HG02642 (cell line): Measurements from ENCODE around the gene TRIB2.

ENCODE experiments used
- ATAC-seq: cut with Tn5 transposase; IDR thresholded peaks from one replicate; pipeline ENCODE4 v1.9.1; 2021; ENCODE audit warnings: mild to moderate bottlenecking; ENCODE audit not compliant: unreplicated experiment, poor library complexity

Gene TRIB2

DNA sequence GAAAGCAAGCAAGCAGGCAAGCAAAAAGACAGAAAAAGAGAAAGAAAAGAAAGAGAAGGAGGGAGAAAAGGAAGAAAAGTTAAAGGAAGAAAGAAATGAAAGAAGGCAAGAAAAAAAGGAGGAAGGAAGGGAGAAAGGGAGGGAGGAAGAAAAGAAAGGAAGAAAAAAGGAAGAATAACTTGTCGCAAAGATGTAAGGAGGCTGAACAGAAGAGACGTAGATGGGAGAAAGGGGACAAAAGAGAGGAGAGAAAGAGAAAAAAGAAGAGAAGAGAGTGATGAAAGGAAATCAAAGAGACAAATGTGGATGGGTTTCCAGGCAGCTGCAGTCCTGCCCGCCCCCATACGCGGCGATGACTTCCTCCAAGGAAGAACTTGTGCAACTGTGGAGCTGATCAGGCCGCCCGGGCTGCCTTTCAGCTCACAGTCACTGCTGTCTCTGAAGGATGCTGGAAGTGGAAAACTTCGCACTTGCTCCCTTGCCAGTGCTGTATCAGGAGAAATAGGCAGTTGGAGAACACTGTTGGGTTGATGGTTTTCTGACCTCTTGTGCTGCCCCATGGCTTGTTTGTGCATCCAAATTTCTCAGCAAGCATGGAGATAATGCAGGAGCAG, 52.9 kb downstream of the TRIB2 start:
- no peak for ATAC-seq

- no peak for ATAC-seq
Observed at GRCh38 chr2:12770300-12770968, 53.7 kb downstream of the TRIB2 start.

- no peak for ATAC-seq
Observed at GRCh38 chr2:12771154-12771553, 54.4 kb downstream of the TRIB2 start.

GRCh38 chr2:12773586-12774394, 57.1 kb downstream of the TRIB2 start:
- ATAC-seq, result no peak

DNA sequence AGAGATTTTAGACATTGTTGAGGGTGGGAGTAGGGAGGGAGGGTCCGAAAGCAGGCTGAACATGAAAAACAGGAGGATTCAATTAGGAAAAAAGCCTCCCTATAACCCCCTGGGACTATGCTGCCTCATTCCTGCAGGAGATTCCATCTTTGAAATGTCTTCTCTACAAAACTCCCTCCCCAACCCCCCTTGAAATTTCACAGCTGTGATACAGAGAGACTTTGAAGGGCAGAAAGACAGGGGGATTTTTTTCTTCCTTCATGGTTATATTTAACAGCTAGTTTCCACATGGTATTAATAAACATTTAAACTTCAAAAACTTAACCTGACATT, 57.6 kb downstream of the TRIB2 start:
- ATAC-seq, result no peak

GRCh38 chr2:12776521-12776961, 59.8 kb downstream of the TRIB2 start:
- ATAC-seq, result no peak

GRCh38 chr2:12778369-12778768, 61.6 kb downstream of the TRIB2 start:
- no peak for ATAC-seq

DNA sequence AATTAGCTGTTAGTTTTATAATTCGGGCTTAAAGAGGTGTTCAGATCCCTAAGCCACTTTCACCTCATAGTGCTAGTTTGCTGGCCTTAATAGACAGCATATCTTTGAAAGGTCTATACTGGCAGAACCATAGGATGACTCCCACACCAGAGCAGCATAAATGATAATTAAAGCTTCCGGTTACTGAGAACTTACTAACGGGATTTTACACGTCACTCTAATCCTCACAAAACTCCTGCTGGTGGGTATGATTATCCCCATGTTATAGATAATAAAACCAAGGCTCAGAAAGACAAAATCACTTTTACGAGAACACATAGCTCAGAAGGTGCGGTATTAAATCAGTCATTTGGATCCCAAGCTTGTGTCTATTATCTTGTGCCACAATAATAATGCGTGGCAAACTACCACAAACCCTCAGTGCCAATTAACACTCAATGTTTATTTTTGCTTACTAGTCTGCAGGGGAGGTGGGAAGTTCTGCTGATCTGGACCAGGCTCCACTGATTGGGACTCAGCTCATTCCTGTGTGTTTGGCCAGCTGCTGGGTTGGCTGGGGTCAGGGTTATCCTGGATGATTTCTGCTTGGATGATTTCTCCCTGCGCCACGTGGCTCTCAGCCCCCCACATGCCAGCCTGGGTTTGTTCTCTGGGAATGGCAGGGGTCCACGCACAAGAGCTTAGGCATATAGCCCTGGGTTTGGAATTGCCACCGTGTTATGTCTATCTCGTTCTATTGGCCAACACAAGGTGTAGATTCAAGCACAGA, 62.3 kb downstream of the TRIB2 start:
- ATAC-seq, result no peak

- ATAC-seq, result no peak
Observed at GRCh38 chr2:12781329-12781728, 64.6 kb downstream of the TRIB2 start.

DNA sequence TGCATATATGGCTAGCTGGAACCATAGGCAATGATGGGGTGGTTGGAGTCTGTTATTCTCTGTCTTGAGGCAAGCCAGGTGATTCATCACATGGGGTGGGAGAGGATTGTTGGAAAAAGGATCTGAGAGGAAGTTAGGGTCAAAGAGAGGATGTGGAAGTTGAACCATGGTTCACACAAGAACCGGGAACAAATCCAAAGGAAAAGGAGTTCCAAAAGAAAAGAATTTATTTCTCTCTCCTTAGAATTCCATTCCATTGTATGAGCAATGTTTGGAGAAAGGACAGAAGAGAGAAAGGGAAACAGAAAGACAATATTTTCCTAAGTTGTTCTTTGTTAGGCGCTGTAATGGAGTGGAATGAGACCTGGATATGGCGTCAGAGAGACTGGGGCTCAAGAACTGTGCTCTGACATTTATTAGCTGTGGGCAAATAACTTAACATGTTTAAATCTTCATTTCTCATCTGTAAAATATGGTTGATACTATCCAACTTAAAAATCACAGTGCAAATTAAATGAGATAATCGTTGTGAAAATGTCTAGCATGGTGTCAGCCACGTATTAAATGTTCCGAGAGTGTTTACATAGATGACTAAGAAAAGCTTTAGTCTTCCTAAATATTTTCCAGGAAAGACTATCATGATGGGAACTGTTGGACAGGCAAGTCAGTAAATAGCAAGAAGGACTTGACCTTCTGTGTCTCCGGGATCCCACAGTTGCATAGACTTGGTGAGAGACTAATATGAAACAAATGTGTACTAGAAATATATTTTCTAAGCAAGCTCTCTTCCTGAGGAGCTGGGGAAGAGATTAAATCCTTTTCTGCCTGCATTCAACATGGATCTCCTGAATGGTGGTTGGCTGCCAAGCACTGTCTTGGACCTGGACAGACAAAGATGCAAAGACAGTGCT, 71.4 kb downstream of the TRIB2 start:
- ATAC-seq, result no peak

GRCh38 chr2:12791906-12792305, 75.2 kb downstream of the TRIB2 start:
- ATAC-seq, result no peak
